GM13976 (cell line): ENCODE results near the gene BRIP1.

ENCODE experiments used
- DNase-seq: peaks from one replicate; pipeline ENCODE4 v3.0.0; 2012; ENCODE audit warnings: low spot score
- CTCF ChIP-seq: IDR thresholded peaks from 2 replicates; pipeline ENCODE4 v1.5.1; 2012; ENCODE audit warnings: borderline replicate concordance, mild to moderate bottlenecking; ENCODE audit not compliant: insufficient read depth; ENCODE audit errors: extremely low read depth, missing control alignments, control extremely low read depth
- in situ Hi-C: fragments of 300-500 bp; cut with MboI; formaldehyde crosslinking; loops from one replicate; pipeline ENCODE4 v1.12.0; 2022; ENCODE audit warnings: low sequenced_read_pairs, mixed read lengths, inconsistent platforms; ENCODE audit not compliant: unreplicated experiment

BRIP1 gene

GRCh38 chr17:61758430-61758829 is 104.9 kb downstream of the BRIP1 start:
- no peak for TF ChIP-seq CTCF
- no peak for DNase-seq
- in situ Hi-C loops, result no loop called here

GRCh38 chr17:61757168-61757567 is 106.2 kb downstream of the BRIP1 start:
- no peak for TF ChIP-seq CTCF
- in situ Hi-C loops, result no loop called here
- DNase-seq, result no peak

- TF ChIP-seq CTCF, result no peak
- DNase-seq, result no peak
- in situ Hi-C loops, result no loop called here
Observed at GRCh38 chr17:61756561-61756960, 106.8 kb downstream of the BRIP1 start.

- in situ Hi-C loops, result no loop called here
- TF ChIP-seq CTCF, result no peak
Observed at GRCh38 chr17:61755668-61756067, 107.7 kb downstream of the BRIP1 start.

GRCh38 chr17:61755078-61755477 is 108.2 kb downstream of the BRIP1 start:
- no peak for DNase-seq
- no peak for TF ChIP-seq CTCF
- in situ Hi-C loops, result no loop called here

More at GRCh38 chr17:61755668-61756067, 107.7 kb downstream of the BRIP1 start:
- DNase-seq, result no peak

GRCh38 chr17:61754124-61754523 is 109.2 kb downstream of the BRIP1 start:
- TF ChIP-seq CTCF, result no peak
- in situ Hi-C loops, result no loop called here
- DNase-seq, result no peak

- no peak for DNase-seq
- TF ChIP-seq CTCF, result no peak
- in situ Hi-C loops, result no loop called here
Observed at GRCh38 chr17:61753696-61754095, 109.6 kb downstream of the BRIP1 start.
